IMR-90 (cell line): ENCODE data around the gene NTM. TPM values are rescaled to one million over a fixed set of nuclear protein-coding genes. Genes with fewer than 3 reads are reported as not detected.

Experiments
- ATAC-seq: fragments of 200-7000 bp; cut with Tn5 transposase; 2 replicates; pipeline ENCODE4 v1.9.1; 2020; ENCODE audit warnings: low read depth, mild to moderate bottlenecking, moderate library complexity
- BruUV-seq: library from RNA; stranded (reverse); fragments of 400-500 nt; replicated peaks from 2 replicates; lab custom pipeline; 2021; lab: Mats Ljungman, UMichigan
- CTCF ChIA-PET: fragments of 300-600 bp; formaldehyde crosslinking; extraction: SDS; loops from one replicate; lab custom pipeline; 2021; ENCODE audit warnings: antibody characterized with exemption; lab: Yijun Ruan, JAX
- POLR2A ChIA-PET: fragments of 300-600 bp; sonication (Branson Sonifier 250); formaldehyde crosslinking; loops from one replicate; lab custom pipeline; 2022; ENCODE audit warnings: antibody characterized with exemption; ENCODE audit not compliant: unreplicated experiment; lab: Charles Lee
- DNase-seq: peaks from one replicate; pipeline ENCODE4 v3.0.0; 2013
- H2AFZ ChIP-seq: replicated peaks from 2 replicates; pipeline ENCODE3; 2013; ENCODE audit warnings: low read length, mild to moderate bottlenecking; ENCODE audit not compliant: poor library complexity
- H2AK5ac ChIP-seq: 2 replicates; pipeline ENCODE4 v1.6.1; 2013; ENCODE audit warnings: low read depth, low read length, inconsistent platforms
- H2AK9ac ChIP-seq: replicated peaks from 2 replicates; pipeline ENCODE3; 2013; ENCODE audit warnings: mild to moderate bottlenecking, low read depth, low read length, moderate library complexity; ENCODE audit not compliant: poor library complexity
- H2BK120ac ChIP-seq: 2 replicates; pipeline ENCODE4 v1.6.1; 2013; ENCODE audit warnings: low read depth, low read length, inconsistent platforms
- H2BK15ac ChIP-seq: 3 replicates; pipeline ENCODE4 v1.6.1; 2013; ENCODE audit warnings: low read depth, low read length, inconsistent platforms
- H2BK20ac ChIP-seq: 2 replicates; pipeline ENCODE4 v1.6.1; 2013; ENCODE audit warnings: low read depth, mild to moderate bottlenecking, inconsistent platforms, low read length, moderate library complexity
- H2BK5ac ChIP-seq: 2 replicates; pipeline ENCODE4 v1.6.1; 2013; ENCODE audit warnings: mild to moderate bottlenecking, low read depth, low read length, inconsistent platforms; ENCODE audit not compliant: poor library complexity, severe bottlenecking
- H3K14ac ChIP-seq: replicated peaks from 2 replicates; pipeline ENCODE4 v1.6.1; 2013; ENCODE audit warnings: low read depth, low read length, inconsistent platforms
- H3K18ac ChIP-seq: 2 replicates; pipeline ENCODE4 v1.6.1; 2013; ENCODE audit warnings: low read depth, low read length, control low read depth
- H3K23ac ChIP-seq: 2 replicates; pipeline ENCODE4 v1.6.1; 2013; ENCODE audit warnings: low read depth, low read length, inconsistent platforms
- H3K27ac ChIP-seq: 2 replicates; pipeline ENCODE4 v1.5.1; 2013; ENCODE audit warnings: mild to moderate bottlenecking, control low read depth, low read length; ENCODE audit not compliant: insufficient read depth
- H3K27me3 ChIP-seq: 2 replicates; pipeline ENCODE4 v1.6.1; 2013; ENCODE audit warnings: low read length; ENCODE audit not compliant: control insufficient read depth, insufficient read depth
- H3K36me3 ChIP-seq: 2 replicates; pipeline ENCODE4 v1.6.1; 2013; ENCODE audit warnings: low read length, mixed read lengths; ENCODE audit not compliant: control insufficient read depth, insufficient read depth
- H3K4ac ChIP-seq: 2 replicates; pipeline ENCODE4 v1.6.1; 2013; ENCODE audit warnings: low read depth, low read length, inconsistent platforms
- H3K4me1 ChIP-seq: 2 replicates; pipeline ENCODE4 v1.6.1; 2013; ENCODE audit warnings: low read length, mixed read lengths; ENCODE audit not compliant: control insufficient read depth, insufficient read depth
- H3K4me2 ChIP-seq: 2 replicates; pipeline ENCODE4 v1.6.1; 2013; ENCODE audit warnings: low read depth, mild to moderate bottlenecking, control low read depth, low read length, moderate library complexity
- H3K4me3 ChIP-seq: 2 replicates; pipeline ENCODE4 v1.5.1; 2013; ENCODE audit warnings: low read depth, mild to moderate bottlenecking, control low read depth, low read length, moderate library complexity; ENCODE audit not compliant: insufficient read depth
- H3K56ac ChIP-seq: 2 replicates; pipeline ENCODE4 v1.6.1; 2013; ENCODE audit warnings: low read length, inconsistent platforms; ENCODE audit not compliant: insufficient read depth; ENCODE audit errors: extremely low read depth
- H3K79me1 ChIP-seq, 2 experiments: 2 replicates each; pipeline ENCODE4 v1.6.1; 2013; ENCODE audit warnings: low read length in 2 of 2, inconsistent platforms in 1 of 2, low read depth in 1 of 2
- H3K9ac ChIP-seq: 2 replicates; pipeline ENCODE4 v1.6.1; 2013; ENCODE audit warnings: low read depth, low read length, control low read depth
- H3K9me1 ChIP-seq: 2 replicates; pipeline ENCODE4 v1.6.1; 2013; ENCODE audit warnings: low read length, inconsistent platforms; ENCODE audit not compliant: insufficient read depth
- H3K9me3 ChIP-seq: 2 replicates; pipeline ENCODE4 v1.6.1; 2013; ENCODE audit warnings: low read length; ENCODE audit not compliant: control insufficient read depth, insufficient read depth
- H4K20me1 ChIP-seq: 2 replicates; pipeline ENCODE4 v1.6.1; 2013; ENCODE audit warnings: low read length, inconsistent platforms; ENCODE audit not compliant: insufficient read depth
- H4K5ac ChIP-seq: 2 replicates; pipeline ENCODE4 v1.6.1; 2013; ENCODE audit warnings: mild to moderate bottlenecking, low read depth, low read length, control low read depth
- H4K8ac ChIP-seq, 2 experiments: 2 replicates each; pipeline ENCODE4 v1.6.1; 2013; ENCODE audit warnings: low read depth in 2 of 2, low read length in 2 of 2, control low read depth in 1 of 2, inconsistent platforms in 1 of 2
- H4K91ac ChIP-seq: 2 replicates; pipeline ENCODE4 v1.6.1; 2013; ENCODE audit warnings: low read depth, low read length, inconsistent platforms; ENCODE audit not compliant: insufficient read depth
- BHLHE40 ChIP-seq: fragments of 150-350 bp; IDR thresholded peaks from 2 replicates; pipeline ENCODE4 v1.6.1; 2016; ENCODE audit warnings: mild to moderate bottlenecking, low read depth, low read length
- CEBPB ChIP-seq: IDR thresholded peaks from 2 replicates; pipeline ENCODE4 v1.6.1; 2012; ENCODE audit warnings: low read depth, low read length, improper control_type of control experiment
- CHD1 ChIP-seq: IDR thresholded peaks from 2 replicates; pipeline ENCODE4 v1.6.1; 2012; ENCODE audit warnings: low read depth, low read length, improper control_type of control experiment
- FOS ChIP-seq: fragments of 150-350 bp; IDR thresholded peaks from 2 replicates; pipeline ENCODE4 v1.6.1; 2016; ENCODE audit warnings: low read depth, low read length
- MAFK ChIP-seq: IDR thresholded peaks from 2 replicates; pipeline ENCODE4 v1.6.1; 2012; ENCODE audit warnings: low read depth, low read length, improper control_type of control experiment
- MAZ ChIP-seq: IDR thresholded peaks from 2 replicates; pipeline ENCODE4 v1.6.1; 2012; ENCODE audit warnings: low read depth, mild to moderate bottlenecking, low read length, improper control_type of control experiment, moderate library complexity, borderline replicate concordance
- MXI1 ChIP-seq: IDR thresholded peaks from 2 replicates; pipeline ENCODE4 v1.6.1; 2012; ENCODE audit warnings: low read depth, mild to moderate bottlenecking, low read length, moderate library complexity, borderline replicate concordance
- NFE2L2 ChIP-seq: fragments of 150-350 bp; IDR thresholded peaks from 2 replicates; pipeline ENCODE4 v1.6.1; 2016; ENCODE audit warnings: low read depth, mild to moderate bottlenecking, low read length
- POLR2A ChIP-seq: IDR thresholded peaks from 2 replicates; pipeline ENCODE4 v1.6.1; 2012; ENCODE audit warnings: mild to moderate bottlenecking, low read depth, low read length
- RAD21 ChIP-seq: IDR thresholded peaks from 2 replicates; pipeline ENCODE4 v1.6.1; 2012; ENCODE audit warnings: low read length, improper control_type of control experiment
- RCOR1 ChIP-seq: IDR thresholded peaks from 2 replicates; pipeline ENCODE4 v1.6.1; 2012; ENCODE audit warnings: mild to moderate bottlenecking, low read length, improper control_type of control experiment; ENCODE audit not compliant: insufficient replicate concordance
- RFX5 ChIP-seq: IDR thresholded peaks from 2 replicates; pipeline ENCODE4 v1.8.0; 2012; ENCODE audit warnings: low read depth, mild to moderate bottlenecking, low read length, moderate library complexity
- SMC3 ChIP-seq: fragments of 150-350 bp; IDR thresholded peaks from 2 replicates; pipeline ENCODE4 v1.6.1; 2016; ENCODE audit warnings: low read depth, mild to moderate bottlenecking, antibody characterized with exemption, low read length, moderate library complexity
- WGBS, 2 experiments: methylation state at CpG; one replicate each; pipeline versions ENCODE4 v1.1.5 to v1.1.7; 2013; ENCODE audit warnings: missing lambda C conversion rate in 2 of 2; ENCODE audit not compliant: insufficient read length in 1 of 2; ENCODE audit errors: extremely low coverage in 2 of 2; 5-methylcytosine and 5-hydroxymethylcytosine counted together
- dilution Hi-C: fragments of 300-500 bp; cut with HindIII; formaldehyde crosslinking; loops from one replicate; pipeline ENCODE4 v1.14.3; 2018; ENCODE audit warnings: low sequenced_read_pairs; ENCODE audit not compliant: unreplicated experiment
- in situ Hi-C: fragments of 300-500 bp; cut with MboI; formaldehyde crosslinking; loops from 3 replicates; pipeline ENCODE4 v1.14.3; 2019; ENCODE audit warnings: low sequenced_read_pairs, inconsistent platforms, mixed read lengths
- intact Hi-C: fragments of 100-400 bp; cut with micrococcal nuclease; formaldehyde crosslinking; loops from 2 replicates; pipeline ENCODE4 v1.10.0; 2022
- polyA plus RNA-seq, 3 experiments: library from polyadenylated mRNA; depleted of rRNA; stranded (reverse); fragments of >200 nt; gene quantifications; 2 replicates each; pipeline ENCODE4 v1.2.3, GENCODE V29; 2012; ENCODE audit warnings: low replicate concordance in 1 of 3
- total RNA-seq: library from RNA; depleted of rRNA; stranded (reverse); fragments of >200 nt; gene quantifications from 2 replicates; pipeline ENCODE4 v1.2.3, GENCODE V29; 2012
- TF ChIP-seq, protein P1 (sequence below): conservative IDR thresholded peaks from 2 replicates; pipeline ENCODE4 v1.5.1; 2012; ENCODE audit warnings: mild to moderate bottlenecking, low read depth, low read length, improper control_type of control experiment
- TF ChIP-seq, protein P2 (sequence below): fragments of 150-350 bp; IDR thresholded peaks from 2 replicates; pipeline ENCODE4 v1.6.1; 2016; ENCODE audit warnings: low read depth, mild to moderate bottlenecking, low read length, moderate library complexity, borderline replicate concordance
- TF ChIP-seq, protein P3 (sequence below): fragments of 150-350 bp; IDR thresholded peaks from 2 replicates; pipeline ENCODE4 v1.6.1; 2017; ENCODE audit warnings: mild to moderate bottlenecking, antibody characterized with exemption, low read length, low read depth

Gene NTM
- total and polyA plus RNA-seq, 2 of the 4 experiments (the other 2 are of a cell fraction) = 19.5 to 25.5 TPM

DNA sequence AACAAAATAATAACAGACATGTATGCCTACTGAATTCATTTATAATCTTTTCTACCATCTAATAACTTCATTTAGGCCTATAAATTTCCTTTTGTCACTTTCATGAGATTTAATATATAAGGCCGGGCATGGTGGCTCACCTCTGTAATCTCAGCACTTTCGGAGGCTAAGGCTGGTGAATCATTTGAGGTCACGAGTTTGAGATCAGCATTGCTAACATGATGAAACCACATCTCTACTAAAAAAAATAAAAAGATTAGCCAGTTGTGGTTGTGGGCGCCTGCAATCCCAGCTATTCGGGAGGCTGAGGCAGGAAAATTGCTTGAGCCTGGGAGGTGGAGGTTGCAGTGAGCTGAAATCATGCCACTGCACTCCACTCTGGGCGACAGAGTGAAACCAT is 14.2 kb upstream of the NTM start:
- Histone ChIP-seq H3K14ac (no peak overlapping the region), H2AK9ac (no peak overlapping the region), H3K27me3 (no peaks in the 10 kb centered on the region), H2BK120ac (no peak overlapping the region), H4K91ac (no peak overlapping the region), H3K36me3 (no peaks in the 10 kb centered on the region), H2AK5ac (no peak overlapping the region), H3K9me3 (no peaks in the 10 kb centered on the region), H2AFZ (no peak overlapping the region), H3K27ac (no peak overlapping the region), H3K4ac (no peak overlapping the region), H2BK20ac (no peak overlapping the region), H3K9ac (no peak overlapping the region), H4K5ac (no peak overlapping the region), H3K79me1 (no peaks in the 10 kb centered on the region), H2BK15ac (no peak overlapping the region), H4K8ac (no peak overlapping the region), H3K4me1 (no peaks in the 10 kb centered on the region), H4K20me1 (no peaks in the 10 kb centered on the region), H2BK5ac (no peak overlapping the region), H3K4me2 (no peak overlapping the region), H3K18ac (no peak overlapping the region), H3K4me3 (no peak overlapping the region), H3K9me1 (no peaks in the 10 kb centered on the region), H3K56ac (no peak overlapping the region), H3K23ac (no peak overlapping the region)
- dilution Hi-C loops (no loop called here), in situ Hi-C loops (no loop called here), intact Hi-C loops (no loop called here)
- DNase-seq = no peak
- TF ChIP-seq MXI1 (no peak), BHLHE40 (no peak), MAZ (no peak), CEBPB (no peak), FOS (no peak), RCOR1 (no peak), MAFK (no peak), NFE2L2 (no peak), SMC3 (no peak), RFX5 (no peak), RAD21 (no peak), POLR2A (no peak), CHD1 (no peak)
- TF ChIP-seq, protein P1, sequence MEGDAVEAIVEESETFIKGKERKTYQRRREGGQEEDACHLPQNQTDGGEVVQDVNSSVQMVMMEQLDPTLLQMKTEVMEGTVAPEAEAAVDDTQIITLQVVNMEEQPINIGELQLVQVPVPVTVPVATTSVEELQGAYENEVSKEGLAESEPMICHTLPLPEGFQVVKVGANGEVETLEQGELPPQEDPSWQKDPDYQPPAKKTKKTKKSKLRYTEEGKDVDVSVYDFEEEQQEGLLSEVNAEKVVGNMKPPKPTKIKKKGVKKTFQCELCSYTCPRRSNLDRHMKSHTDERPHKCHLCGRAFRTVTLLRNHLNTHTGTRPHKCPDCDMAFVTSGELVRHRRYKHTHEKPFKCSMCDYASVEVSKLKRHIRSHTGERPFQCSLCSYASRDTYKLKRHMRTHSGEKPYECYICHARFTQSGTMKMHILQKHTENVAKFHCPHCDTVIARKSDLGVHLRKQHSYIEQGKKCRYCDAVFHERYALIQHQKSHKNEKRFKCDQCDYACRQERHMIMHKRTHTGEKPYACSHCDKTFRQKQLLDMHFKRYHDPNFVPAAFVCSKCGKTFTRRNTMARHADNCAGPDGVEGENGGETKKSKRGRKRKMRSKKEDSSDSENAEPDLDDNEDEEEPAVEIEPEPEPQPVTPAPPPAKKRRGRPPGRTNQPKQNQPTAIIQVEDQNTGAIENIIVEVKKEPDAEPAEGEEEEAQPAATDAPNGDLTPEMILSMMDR = no peak
- TF ChIP-seq, protein P2, sequence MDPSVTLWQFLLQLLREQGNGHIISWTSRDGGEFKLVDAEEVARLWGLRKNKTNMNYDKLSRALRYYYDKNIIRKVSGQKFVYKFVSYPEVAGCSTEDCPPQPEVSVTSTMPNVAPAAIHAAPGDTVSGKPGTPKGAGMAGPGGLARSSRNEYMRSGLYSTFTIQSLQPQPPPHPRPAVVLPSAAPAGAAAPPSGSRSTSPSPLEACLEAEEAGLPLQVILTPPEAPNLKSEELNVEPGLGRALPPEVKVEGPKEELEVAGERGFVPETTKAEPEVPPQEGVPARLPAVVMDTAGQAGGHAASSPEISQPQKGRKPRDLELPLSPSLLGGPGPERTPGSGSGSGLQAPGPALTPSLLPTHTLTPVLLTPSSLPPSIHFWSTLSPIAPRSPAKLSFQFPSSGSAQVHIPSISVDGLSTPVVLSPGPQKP = no peak
- TF ChIP-seq, protein P3, sequence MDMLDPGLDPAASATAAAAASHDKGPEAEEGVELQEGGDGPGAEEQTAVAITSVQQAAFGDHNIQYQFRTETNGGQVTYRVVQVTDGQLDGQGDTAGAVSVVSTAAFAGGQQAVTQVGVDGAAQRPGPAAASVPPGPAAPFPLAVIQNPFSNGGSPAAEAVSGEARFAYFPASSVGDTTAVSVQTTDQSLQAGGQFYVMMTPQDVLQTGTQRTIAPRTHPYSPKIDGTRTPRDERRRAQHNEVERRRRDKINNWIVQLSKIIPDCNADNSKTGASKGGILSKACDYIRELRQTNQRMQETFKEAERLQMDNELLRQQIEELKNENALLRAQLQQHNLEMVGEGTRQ = no peak
- ATAC-seq = no peak
- ChIA-PET POLR2A (no interaction called here), CTCF (no interaction called here)
- BruUV-seq = no TSS peak
- WGBS, 2 experiments = no CpG with 5 or more reads among the region's 6 CpGs
